SK-N-MC (cell line): Measurements from ENCODE around the gene ZMIZ1.

Source experiments
- EZH2 ChIP-seq: fragments of 200-600 bp; sonication (generic); IDR thresholded peaks from one replicate; pipeline ENCODE4 v1.6.1; 2017; ENCODE audit warnings: antibody characterized with exemption
- FOXP2 ChIP-seq: optimal IDR thresholded peaks from 2 replicates; pipeline ENCODE3; 2011; ENCODE audit warnings: mild to moderate bottlenecking, moderate library complexity; ENCODE audit not compliant: insufficient read depth; ENCODE audit errors: extremely low read length, control extremely low read depth
- POLR2AphosphoS5 ChIP-seq: IDR thresholded peaks from 2 replicates; pipeline ENCODE4 v1.6.1; 2012; ENCODE audit warnings: mild to moderate bottlenecking, low read depth, low read length, borderline replicate concordance

- TF ChIP-seq EZH2, result no peak
- no peak for TF ChIP-seq POLR2AphosphoS5
- TF ChIP-seq FOXP2, result no peak
These were observed 141.9 kb downstream of the ZMIZ1 start for GRCh38 chr10:79210672-79211071.
